DND-41 (cell line): ENCODE results near the gene RABEP1.

ENCODE experiments used
- EZH2 ChIP-seq: IDR thresholded peaks from 3 replicates; pipeline ENCODE4 v1.6.1; 2012; ENCODE audit warnings: borderline replicate concordance, low read depth, mild to moderate bottlenecking, moderate library complexity, low read length, inconsistent platforms; ENCODE audit not compliant: severe bottlenecking
- TF ChIP-seq, protein P1 (sequence below): IDR thresholded peaks from 2 replicates; pipeline ENCODE4 v1.5.1; 2012; ENCODE audit warnings: borderline replicate concordance, low read length, moderate library complexity, mild to moderate bottlenecking; ENCODE audit not compliant: poor library complexity, severe bottlenecking; ENCODE audit errors: extremely low read depth

DNA sequence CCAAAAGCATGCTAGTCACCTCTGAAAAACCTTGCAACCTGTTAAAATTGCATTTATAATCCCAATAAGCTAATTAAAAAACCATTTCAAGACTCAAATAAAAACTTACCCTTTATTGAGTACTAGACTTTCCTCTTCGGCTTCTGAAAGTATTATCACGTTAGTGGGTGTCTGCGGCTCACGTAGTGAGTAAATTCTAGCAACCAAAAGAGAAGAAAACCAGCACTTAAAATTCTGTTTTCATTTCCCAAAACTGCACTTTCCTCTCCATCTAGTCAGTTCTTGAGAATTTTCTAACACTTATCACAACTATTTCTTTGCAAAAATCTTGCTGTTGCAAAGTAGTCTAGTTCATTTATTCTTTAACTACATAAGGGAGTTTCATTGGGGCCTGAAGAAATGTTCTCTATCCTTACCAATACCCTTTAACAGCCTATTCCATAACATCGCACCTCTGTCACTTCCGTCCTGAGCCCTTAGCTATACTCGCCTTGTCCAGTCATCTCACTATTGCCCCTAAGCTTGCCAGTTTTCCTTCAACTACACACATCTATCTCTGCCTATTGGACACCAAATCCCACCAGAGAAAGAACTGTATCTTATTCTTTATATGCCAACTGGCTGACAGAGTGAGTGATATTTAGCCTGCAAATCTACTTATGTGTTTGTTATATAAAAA lies 128.6 kb downstream of the RABEP1 start:
- TF ChIP-seq, protein P1, sequence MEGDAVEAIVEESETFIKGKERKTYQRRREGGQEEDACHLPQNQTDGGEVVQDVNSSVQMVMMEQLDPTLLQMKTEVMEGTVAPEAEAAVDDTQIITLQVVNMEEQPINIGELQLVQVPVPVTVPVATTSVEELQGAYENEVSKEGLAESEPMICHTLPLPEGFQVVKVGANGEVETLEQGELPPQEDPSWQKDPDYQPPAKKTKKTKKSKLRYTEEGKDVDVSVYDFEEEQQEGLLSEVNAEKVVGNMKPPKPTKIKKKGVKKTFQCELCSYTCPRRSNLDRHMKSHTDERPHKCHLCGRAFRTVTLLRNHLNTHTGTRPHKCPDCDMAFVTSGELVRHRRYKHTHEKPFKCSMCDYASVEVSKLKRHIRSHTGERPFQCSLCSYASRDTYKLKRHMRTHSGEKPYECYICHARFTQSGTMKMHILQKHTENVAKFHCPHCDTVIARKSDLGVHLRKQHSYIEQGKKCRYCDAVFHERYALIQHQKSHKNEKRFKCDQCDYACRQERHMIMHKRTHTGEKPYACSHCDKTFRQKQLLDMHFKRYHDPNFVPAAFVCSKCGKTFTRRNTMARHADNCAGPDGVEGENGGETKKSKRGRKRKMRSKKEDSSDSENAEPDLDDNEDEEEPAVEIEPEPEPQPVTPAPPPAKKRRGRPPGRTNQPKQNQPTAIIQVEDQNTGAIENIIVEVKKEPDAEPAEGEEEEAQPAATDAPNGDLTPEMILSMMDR, result no peak
- no peak for TF ChIP-seq EZH2
